ENCODE results near the gene MRPS18B. TPM values are rescaled to one million over a fixed set of nuclear protein-coding genes. Genes with fewer than 3 reads are reported as not detected.
"Not testable (repeated sequence)": the region's sequence is repeated elsewhere in the genome, so short reads cannot be mapped to it uniquely, and the experiment has no call there.

The MRPS18B gene
- total RNA-seq, 4 donors from 2014 or later = 35.3 to 59.8 (median 42.5) TPM

GRCh38 chr6:30654798-30655742, 37.4 kb downstream of the MRPS18B start:
- Histone ChIP-seq H3K9me3 (no peaks in the 10 kb centered on the region), H3K4me1 (no peaks in the 10 kb centered on the region), H3K27me3 (no peaks in the 10 kb centered on the region), H3K27ac (no peak overlapping the region), H3K36me3 (peaks cover 0 to 98% (median 0%) of the 10 kb centered on the region in 3 donors), H3K4me3 (no peak overlapping the region)
- TF ChIP-seq CTCF (IDR thresholded peaks at IDR 0.05) = no peak
- TF ChIP-seq POLR2A (IDR thresholded peaks at IDR 0.05) = no peak
- no peak for DNase-seq

GRCh38 chr6:30655743-30656094, 38.1 kb downstream of the MRPS18B start:
- Histone ChIP-seq H3K36me3 (peaks cover 0 to 100% (median 0%) of the 10 kb centered on the region in 3 donors), H3K27me3 (no peaks in the 10 kb centered on the region), H3K4me3 (no peak overlapping the region), H3K27ac (no peak overlapping the region), H3K4me1 (no peaks in the 10 kb centered on the region), H3K9me3 (no peaks in the 10 kb centered on the region)
- TF ChIP-seq POLR2A (IDR thresholded peaks at IDR 0.05) = no peak
- no peak for TF ChIP-seq CTCF (IDR thresholded peaks at IDR 0.05)
- DNase-seq = no peak

- Histone ChIP-seq H3K4me1 (no peaks in the 10 kb centered on the region), H3K9me3 (no peaks in the 10 kb centered on the region), H3K27ac (no peak overlapping the region), H3K27me3 (no peaks in the 10 kb centered on the region), H3K4me3 (no peak overlapping the region), H3K36me3 (peaks cover 0 to 100% (median 0%) of the 10 kb centered on the region in 3 donors)
- no peak for DNase-seq
- TF ChIP-seq POLR2A (IDR thresholded peaks at IDR 0.05) (no peak), CTCF (IDR thresholded peaks at IDR 0.05) (no peak)
Observed at GRCh38 chr6:30656513-30656912, 38.9 kb downstream of the MRPS18B start.

GRCh38 chr6:30657454-30657853, 39.8 kb downstream of the MRPS18B start:
- Histone ChIP-seq H3K4me3 (no peak overlapping the region), H3K27ac (no peak overlapping the region), H3K9me3 (no peaks in the 10 kb centered on the region), H3K4me1 (no peaks in the 10 kb centered on the region), H3K36me3 (peaks cover 0 to 100% (median 0%) of the 10 kb centered on the region in 3 donors), H3K27me3 (no peaks in the 10 kb centered on the region)
- no peak for DNase-seq
- TF ChIP-seq CTCF (IDR thresholded peaks at IDR 0.05) = no peak

- not testable (repeated sequence) for H3K4me3 ChIP-seq, H3K9me3 ChIP-seq, H3K4me1 ChIP-seq, DNase-seq, H3K27me3 ChIP-seq, H3K27ac ChIP-seq
- H3K36me3 ChIP-seq = peaks cover 0 to 100% (median 0%) of the 10 kb centered on the region in 3 donors
Observed at GRCh38 chr6:30657922-30658321, 40.3 kb downstream of the MRPS18B start.

GRCh38 chr6:30664994-30665767, 47.5 kb downstream of the MRPS18B start:
- H3K36me3 ChIP-seq = peaks cover 0 to 99% (median 0%) of the 10 kb centered on the region in 3 donors
- TF ChIP-seq CTCF (IDR thresholded peaks at IDR 0.05) = no peak
- TF ChIP-seq POLR2A (IDR thresholded peaks at IDR 0.05) = no peak

GRCh38 chr6:30666300-30666699, 48.7 kb downstream of the MRPS18B start:
- not testable (repeated sequence) for H3K27me3 ChIP-seq, H3K4me3 ChIP-seq, H3K9me3 ChIP-seq, H3K27ac ChIP-seq, H3K4me1 ChIP-seq, DNase-seq
- peaks cover 0 to 96% (median 0%) of the 10 kb centered on the region in 3 donors for H3K36me3 ChIP-seq

More at GRCh38 chr6:30664994-30665767, 47.5 kb downstream of the MRPS18B start:
- Histone ChIP-seq H3K4me1 (no peaks in the 10 kb centered on the region), H3K27ac (no peak overlapping the region), H3K9me3 (no peaks in the 10 kb centered on the region), H3K4me3 (no peak overlapping the region), H3K27me3 (no peaks in the 10 kb centered on the region)
- DNase-seq = no peak

Data from Peyer's patch (tissue), 4 donors.